Liver (tissue), 9 donors: Measurements from ENCODE around the gene SPECC1. TPM values are rescaled to one million over a fixed set of nuclear protein-coding genes. Genes with fewer than 3 reads are reported as not detected.

Experiments used
- DNase-seq: peaks from one replicate; pipeline ENCODE4 v3.0.0-alpha.2; 2017; ENCODE audit warnings: low spot score
- H3K27ac ChIP-seq, 2 donors: one replicate each; pipeline ENCODE4 v1.7.0; 2013; ENCODE audit warnings: inconsistent platforms in 2 of 2, low read length in 2 of 2, control low read depth in 1 of 2, low read depth in 1 of 2, mild to moderate bottlenecking in 1 of 2
- H3K27me3 ChIP-seq, 4 donors: one replicate each; pipeline versions ENCODE4 v1.6.1 to v1.7.0; 2013; ENCODE audit warnings: low read length in 3 of 4, inconsistent platforms in 1 of 4, mild to moderate bottlenecking in 1 of 4, moderate library complexity in 1 of 4; ENCODE audit not compliant: control insufficient read depth in 4 of 4, insufficient read depth in 4 of 4
- H3K36me3 ChIP-seq, 4 donors: one replicate each; pipeline versions ENCODE4 v1.6.1 to v1.7.0; 2013; ENCODE audit warnings: low read length in 3 of 4, mild to moderate bottlenecking in 3 of 4, low read depth in 1 of 4, moderate library complexity in 1 of 4; ENCODE audit not compliant: control insufficient read depth in 4 of 4, insufficient read depth in 3 of 4
- H3K4me1 ChIP-seq, 4 donors: one replicate each; pipeline versions ENCODE4 v1.6.1 to v1.7.0; 2013; ENCODE audit warnings: low read length in 3 of 4, mild to moderate bottlenecking in 3 of 4, moderate library complexity in 1 of 4; ENCODE audit not compliant: control insufficient read depth in 4 of 4, insufficient read depth in 4 of 4
- H3K4me3 ChIP-seq, 3 donors: one replicate each; pipeline versions ENCODE4 v1.6.1 to v1.7.0; 2013; ENCODE audit warnings: low read length in 3 of 3, control low read depth in 1 of 3, low read depth in 1 of 3, mild to moderate bottlenecking in 1 of 3
- H3K9ac ChIP-seq, 2 donors: one replicate each; pipeline ENCODE4 v1.7.0; 2013; ENCODE audit warnings: low read length in 2 of 2, mild to moderate bottlenecking in 2 of 2, moderate library complexity in 2 of 2, control low read depth in 1 of 2, low read depth in 1 of 2
- H3K9me3 ChIP-seq, 4 donors: one replicate each; pipeline versions ENCODE4 v1.6.1 to v1.7.0; 2013; ENCODE audit warnings: low read length in 3 of 4; ENCODE audit not compliant: control insufficient read depth in 4 of 4
- ATF3 ChIP-seq: IDR thresholded peaks from 2 replicates; pipeline ENCODE4 v1.6.1; 2016; ENCODE audit warnings: antibody characterized with exemption
- CTCF ChIP-seq: fragments of 150-350 bp; IDR thresholded peaks from 2 replicates; pipeline ENCODE4 v1.5.1; 2017; ENCODE audit warnings: improper control_type of control experiment, low read depth, low read length; ENCODE audit not compliant: missing input control
- EGR1 ChIP-seq, 2 donors: IDR thresholded peaks; 2 replicates each; pipeline ENCODE4 v1.6.1; 2016 to 2018; ENCODE audit warnings: antibody characterized with exemption in 2 of 2, low read depth in 2 of 2
- FOXA1 ChIP-seq: IDR thresholded peaks from 2 replicates; pipeline ENCODE4 v1.6.1; 2016; ENCODE audit warnings: antibody characterized with exemption
- FOXA2 ChIP-seq: IDR thresholded peaks from 2 replicates; pipeline ENCODE4 v1.6.1; 2016; ENCODE audit warnings: antibody characterized with exemption
- GABPA ChIP-seq, 2 donors: IDR thresholded peaks in 1 of 2; conservative IDR thresholded peaks in 1 of 2; 2 replicates each; pipeline ENCODE4 v1.6.1; 2016; ENCODE audit warnings: antibody characterized with exemption in 2 of 2, mild to moderate bottlenecking in 1 of 2, moderate library complexity in 1 of 2
- HNF4A ChIP-seq, 2 donors: conservative IDR thresholded peaks; 2 replicates each; pipeline ENCODE4 v1.6.1; 2016; ENCODE audit warnings: antibody characterized with exemption in 2 of 2, mild to moderate bottlenecking in 2 of 2
- HNF4G ChIP-seq: IDR thresholded peaks from 2 replicates; pipeline ENCODE4 v1.6.1; 2016; ENCODE audit warnings: antibody characterized with exemption
- JUND ChIP-seq, 2 donors: IDR thresholded peaks; 2 replicates each; pipeline ENCODE4 v1.6.1; 2016; ENCODE audit warnings: antibody characterized with exemption in 2 of 2
- MAX ChIP-seq: IDR thresholded peaks from 2 replicates; pipeline ENCODE4 v1.6.1; 2016; ENCODE audit warnings: antibody characterized with exemption
- NR2F2 ChIP-seq: IDR thresholded peaks from 2 replicates; pipeline ENCODE4 v1.6.1; 2016; ENCODE audit warnings: antibody characterized with exemption
- RAD21 ChIP-seq, 2 donors: IDR thresholded peaks; 2 replicates each; pipeline ENCODE4 v1.6.1; 2016; ENCODE audit warnings: antibody characterized with exemption in 2 of 2, mild to moderate bottlenecking in 2 of 2
- REST ChIP-seq: IDR thresholded peaks from 2 replicates; pipeline ENCODE4 v1.6.1; 2016; ENCODE audit warnings: antibody characterized with exemption, mild to moderate bottlenecking
- RXRA ChIP-seq, 2 donors: IDR thresholded peaks; 2 replicates each; pipeline ENCODE4 v1.6.1; 2017 to 2018; ENCODE audit warnings: antibody characterized with exemption in 2 of 2, mild to moderate bottlenecking in 1 of 2
- SP1 ChIP-seq: IDR thresholded peaks from 2 replicates; pipeline ENCODE4 v1.6.1; 2018; ENCODE audit warnings: antibody characterized with exemption, mild to moderate bottlenecking
- TAF1 ChIP-seq: conservative IDR thresholded peaks from 2 replicates; pipeline ENCODE4 v1.6.1; 2016; ENCODE audit warnings: antibody characterized with exemption, mild to moderate bottlenecking
- YY1 ChIP-seq: IDR thresholded peaks from 2 replicates; pipeline ENCODE4 v1.6.1; 2016; ENCODE audit warnings: antibody characterized with exemption, mild to moderate bottlenecking
- WGBS: extraction: QIAGEN DNeasy Blood & Tissue Kit; methylation state at CpG from one replicate; pipeline ENCODE4 v1.1.7; 2013; 5-methylcytosine and 5-hydroxymethylcytosine counted together
- polyA plus RNA-seq, 2 donors: library from polyadenylated mRNA; stranded (reverse) in 1 of 2; unstranded in 1 of 2; fragments of 200-250 nt in 1 of 2; fragments of >200 nt in 1 of 2; fragmentation: Nextera tagmentation in 1 of 2; extraction: Ambion mirVana in 1 of 2; gene quantifications; one replicate each; pipeline versions ENCODE4 v1.2.1 to v1.2.3, GENCODE V29; 2013 to 2015
- total RNA-seq, 2 donors: library from RNA; depleted of rRNA; stranded (reverse); fragments of >200 nt; gene quantifications; one replicate each; pipeline ENCODE4 v1.2.3, GENCODE V29; 2014
- TF ChIP-seq, protein P1 (sequence below): IDR thresholded peaks from 2 replicates; pipeline ENCODE4 v1.6.1; 2016; ENCODE audit warnings: antibody characterized with exemption
- donor health status: healthy.
- donor health status: healthy.
- donor health status: healthy.
- donor health status: healthy.
- donor health status: healthy.

The SPECC1 gene
- total and polyA plus RNA-seq, 4 donors: 0.36 to 70.3 (median 1.8) TPM

- no peak overlapping the region for H3K27ac ChIP-seq
- no peaks in the 10 kb centered on the region for H3K9me3 ChIP-seq
- no peak overlapping the region for H3K9ac ChIP-seq
- WGBS: 91% methylated on average over 5 of the region's 5 CpGs
- no peak for TF ChIP-seq FOXA2
- TF ChIP-seq, protein P1, sequence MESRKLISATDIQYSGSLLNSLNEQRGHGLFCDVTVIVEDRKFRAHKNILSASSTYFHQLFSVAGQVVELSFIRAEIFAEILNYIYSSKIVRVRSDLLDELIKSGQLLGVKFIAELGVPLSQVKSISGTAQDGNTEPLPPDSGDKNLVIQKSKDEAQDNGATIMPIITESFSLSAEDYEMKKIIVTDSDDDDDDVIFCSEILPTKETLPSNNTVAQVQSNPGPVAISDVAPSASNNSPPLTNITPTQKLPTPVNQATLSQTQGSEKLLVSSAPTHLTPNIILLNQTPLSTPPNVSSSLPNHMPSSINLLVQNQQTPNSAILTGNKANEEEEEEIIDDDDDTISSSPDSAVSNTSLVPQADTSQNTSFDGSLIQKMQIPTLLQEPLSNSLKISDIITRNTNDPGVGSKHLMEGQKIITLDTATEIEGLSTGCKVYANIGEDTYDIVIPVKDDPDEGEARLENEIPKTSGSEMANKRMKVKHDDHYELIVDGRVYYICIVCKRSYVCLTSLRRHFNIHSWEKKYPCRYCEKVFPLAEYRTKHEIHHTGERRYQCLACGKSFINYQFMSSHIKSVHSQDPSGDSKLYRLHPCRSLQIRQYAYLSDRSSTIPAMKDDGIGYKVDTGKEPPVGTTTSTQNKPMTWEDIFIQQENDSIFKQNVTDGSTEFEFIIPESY: no peak
- TF ChIP-seq EGR1 (IDR thresholded peaks at IDR 0.05; ENCODE audit: low read depth in 2 of 2): no peak
- no peak for TF ChIP-seq YY1
- TF ChIP-seq HNF4A (conservative IDR thresholded peaks at IDR 0.05): no peak
- no peak for TF ChIP-seq JUND (IDR thresholded peaks at IDR 0.05)
- TF ChIP-seq ATF3: no peak
- no peak for TF ChIP-seq RXRA (IDR thresholded peaks at IDR 0.05)
- no peak for TF ChIP-seq GABPA (IDR thresholded peaks at IDR 0.05 in 1 of 2, conservative IDR thresholded peaks at IDR 0.05 in 1 of 2)
- TF ChIP-seq HNF4G: no peak
- no peak for TF ChIP-seq REST
- no peak for TF ChIP-seq SP1
- TF ChIP-seq FOXA1: no peak
- TF ChIP-seq RAD21 (IDR thresholded peaks at IDR 0.05): no peak
- TF ChIP-seq CTCF: no peak
- TF ChIP-seq NR2F2: no peak
- H3K4me3 ChIP-seq: no peak overlapping the region
- no peaks in the 10 kb centered on the region for H3K4me1 ChIP-seq
- H3K36me3 ChIP-seq: no peaks in the 10 kb centered on the region
- no peaks in the 10 kb centered on the region for H3K27me3 ChIP-seq
- no peak for DNase-seq
Measured at GRCh38 chr17:20189302-20189701, 180.1 kb downstream of the SPECC1 start.

DNA sequence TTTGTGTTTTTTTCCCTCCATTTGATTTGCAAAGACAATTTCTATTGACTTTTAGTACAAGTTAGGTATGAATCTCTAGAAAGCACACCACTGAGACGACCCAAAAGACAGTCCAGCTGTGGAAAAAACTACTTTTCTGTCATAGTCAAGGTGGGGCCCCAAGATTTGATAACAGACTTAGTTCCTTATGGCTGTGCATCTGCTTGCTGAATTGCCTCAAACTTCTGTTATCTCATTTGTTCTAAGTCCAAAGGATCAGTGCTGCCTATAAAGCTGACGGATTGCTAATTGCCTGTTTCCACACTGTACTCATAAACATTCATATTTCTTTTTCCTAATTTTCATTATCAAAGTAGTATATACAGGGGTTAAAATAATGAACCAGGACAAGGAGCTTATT lies 180.8 kb downstream of the SPECC1 start:
- no peaks in the 10 kb centered on the region for H3K9me3 ChIP-seq
- H3K27me3 ChIP-seq: no peaks in the 10 kb centered on the region
- 67% methylated on average over 2 of the region's 2 CpGs for WGBS
- H3K4me3 ChIP-seq: no peak overlapping the region
- no peak for DNase-seq
- no peaks in the 10 kb centered on the region for H3K4me1 ChIP-seq
- no peak overlapping the region for H3K9ac ChIP-seq
- no peak for TF ChIP-seq MAX
- no peak for TF ChIP-seq RAD21 (IDR thresholded peaks at IDR 0.05)
- no peak for TF ChIP-seq HNF4G
- no peak for TF ChIP-seq YY1
- no peak for TF ChIP-seq FOXA2
- no peak for TF ChIP-seq TAF1
- no peak for TF ChIP-seq SP1
- no peak for TF ChIP-seq NR2F2
- TF ChIP-seq RXRA (IDR thresholded peaks at IDR 0.05): no peak
- no peak for TF ChIP-seq EGR1 (IDR thresholded peaks at IDR 0.05; ENCODE audit: low read depth in 2 of 2)
- no peak for TF ChIP-seq ATF3
- TF ChIP-seq JUND (IDR thresholded peaks at IDR 0.05): no peak
- H3K27ac ChIP-seq: no peak overlapping the region
- H3K36me3 ChIP-seq: no peaks in the 10 kb centered on the region
